Hair follicular keratinocyte (primary cell): ENCODE data around the gene MST1R. TPM values are rescaled to one million over a fixed set of nuclear protein-coding genes. Genes with fewer than 3 reads are reported as not detected.

Experiments used
- total RNA-seq: library from RNA; depleted of rRNA; stranded (reverse); fragments of >200 nt; gene quantifications from 2 replicates; pipeline ENCODE4 v1.2.3, GENCODE V29; 2015

Gene MST1R
- total RNA-seq: 17.8 and 21.9 TPM in 2 replicates

DNA sequence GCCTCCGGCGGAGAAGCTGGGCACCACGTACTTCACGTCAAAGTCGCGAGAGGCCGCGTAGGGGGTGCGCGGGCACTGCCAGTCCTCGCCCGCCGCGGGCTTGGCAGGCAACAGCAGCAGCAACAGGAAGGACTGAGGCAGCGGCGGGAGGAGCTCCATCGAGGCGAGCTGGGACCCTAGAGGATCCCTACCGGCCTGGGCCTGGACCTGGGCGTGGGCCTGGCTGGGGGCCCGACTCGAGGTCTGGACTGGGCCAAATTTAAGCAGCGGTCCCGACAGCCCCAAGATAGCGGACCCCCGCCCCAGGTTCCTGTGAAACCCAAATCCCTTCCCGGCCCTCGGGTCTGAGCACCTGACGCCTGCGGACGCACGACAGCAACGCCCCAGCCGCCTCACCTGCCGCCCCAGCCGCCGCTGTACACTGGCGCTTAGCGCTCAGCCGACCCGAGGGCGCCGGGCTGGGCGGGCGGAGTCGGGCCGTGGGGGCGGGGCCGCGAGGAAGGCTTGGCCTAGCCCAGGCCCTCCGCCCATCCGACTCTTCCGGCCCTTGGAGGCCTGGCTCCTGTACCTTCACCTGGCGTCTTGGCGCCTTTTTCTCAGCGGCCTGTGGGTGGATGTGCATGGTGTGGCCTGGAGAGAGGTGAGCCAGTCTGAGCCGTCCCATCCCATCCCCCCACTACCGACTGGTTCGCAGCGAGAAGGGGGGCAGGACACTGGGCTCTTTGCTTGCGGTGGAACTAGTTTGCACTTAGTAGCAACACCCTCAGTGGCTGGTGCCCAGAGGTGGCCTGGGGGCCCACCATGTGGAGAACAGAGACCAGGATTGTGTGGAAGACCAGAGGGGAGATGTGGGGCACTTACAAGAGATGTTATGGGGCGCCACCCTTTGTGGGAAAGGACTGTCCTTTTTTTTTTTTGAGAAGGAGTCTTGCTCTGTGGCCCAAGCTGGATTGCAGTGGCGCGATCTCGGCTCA lies at the start of gene MST1R:
TSS of gene MST1R (minus strand) at position 423 of the 974 bp plus-strand sequence. CDS start at position 159, 264 bp downstream.

GRCh38 chr3:49939858-49940666 lies 36.4 kb upstream of the MST1R start, which contains the start of gene RBM6:
Gene RBM6 (plus strand): TSS chr3:49940150. CDS start chr3:49962642, 22,492 bp downstream.

DNA sequence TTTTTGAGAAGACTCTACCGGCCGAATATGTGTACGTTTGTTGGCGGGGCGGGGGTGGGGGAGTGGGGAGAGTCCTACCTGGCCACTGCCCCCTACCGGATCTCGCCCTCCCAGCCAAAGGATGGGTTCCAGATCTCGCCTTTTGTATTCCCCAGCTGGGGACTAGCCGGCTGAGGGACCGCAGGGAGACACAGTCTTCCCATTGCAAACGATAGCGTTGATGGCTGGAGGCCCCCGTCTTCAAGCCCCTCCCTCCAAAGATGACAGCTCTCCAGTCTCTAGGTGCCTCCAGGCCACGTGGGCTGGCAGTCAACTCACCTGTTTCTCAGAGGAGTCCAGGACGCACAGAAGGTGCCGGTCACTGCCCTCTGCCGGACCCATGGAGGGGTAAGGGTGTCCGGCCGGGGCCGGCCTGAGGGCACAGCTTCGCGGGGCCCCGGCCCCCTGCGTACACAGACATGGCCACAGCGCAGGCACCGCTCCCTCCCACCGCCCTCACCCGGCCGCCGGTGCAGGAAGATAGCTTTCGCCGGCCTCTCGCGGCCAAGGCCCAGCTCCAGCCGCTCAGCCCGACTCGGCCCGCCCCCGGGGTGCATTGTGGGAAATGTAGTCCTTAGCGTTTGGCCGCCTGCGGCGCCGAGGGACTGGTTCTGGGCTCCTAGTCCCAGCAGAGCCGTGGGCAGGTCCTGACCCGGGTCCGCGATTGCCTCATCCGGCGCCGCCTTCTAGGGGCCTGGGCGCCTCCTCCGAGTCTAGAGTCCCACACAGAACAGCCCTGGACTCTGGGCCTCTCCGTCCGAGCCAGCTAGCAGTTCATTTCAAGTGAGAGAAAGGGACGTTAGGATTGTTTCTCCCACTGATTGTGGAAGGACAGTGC lies 25.9 kb upstream of the MST1R start, which contains the start of gene MON1A:
TSS of gene MON1A (minus strand) at position 521 of the 877 bp plus-strand sequence. CDS start 16,465 bp downstream, outside the sequence.

GRCh38 chr3:49869525-49870126 lies 34.0 kb downstream of the MST1R start, which contains the start of gene CAMKV:
Gene CAMKV (minus strand): TSS chr3:49869906. CDS start chr3:49862388, 7,518 bp downstream.

DNA sequence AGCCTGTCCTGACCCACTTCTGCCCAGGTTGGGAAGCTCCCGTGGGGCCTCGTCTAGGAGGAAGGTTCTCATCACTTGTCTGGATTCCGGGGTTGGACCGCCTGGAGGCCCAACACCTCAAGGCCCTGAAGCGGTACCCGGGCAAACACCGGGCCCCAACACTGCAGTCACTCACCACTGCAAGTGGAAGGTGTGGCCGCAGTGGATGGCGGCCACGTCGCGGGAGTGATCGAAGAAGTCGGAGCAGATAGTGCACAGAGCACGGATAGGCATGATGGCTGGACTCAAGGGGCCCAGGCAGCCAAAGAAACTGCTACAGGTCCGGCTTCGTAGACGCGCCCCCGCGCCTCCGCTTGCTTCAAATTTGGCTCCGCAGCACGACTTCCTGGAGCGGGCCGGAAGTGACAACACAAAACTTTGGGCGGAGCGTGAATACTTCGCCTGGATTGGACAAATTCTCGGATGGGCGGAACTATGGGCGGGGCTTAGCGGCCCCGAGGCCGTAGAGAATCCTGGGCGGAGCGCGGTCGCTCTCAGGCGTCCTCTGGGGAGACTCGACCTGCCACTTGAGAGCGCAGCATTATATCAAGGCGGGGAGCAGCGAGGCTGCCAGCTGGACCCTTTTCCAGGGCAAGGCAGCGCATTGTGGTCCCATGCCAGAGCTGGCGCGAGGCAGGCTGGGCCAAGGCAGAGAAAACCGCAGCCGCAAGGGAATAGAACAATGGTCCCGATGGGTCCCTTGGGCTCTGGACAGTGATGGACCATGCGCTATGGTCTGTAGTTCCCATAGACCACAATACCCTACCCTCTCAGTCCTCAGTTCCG lies 47.3 kb downstream of the MST1R start, which contains the start of gene TRAIP:
TSS of gene TRAIP (minus strand) at position 384 of the 825 bp plus-strand sequence. CDS start at position 273, 111 bp downstream.

Other genes with a start within 250 kb of the MST1R start
- gene APEH, start 229.5 kb downstream of the MST1R start, total RNA-seq: 176 and 220 TPM in 2 replicates
- 2.4 and 6.2 TPM in 2 replicates for gene MST1, start 214.4 kb downstream of the MST1R start, total RNA-seq
- gene RNF123, start 214.3 kb downstream of the MST1R start, total RNA-seq: 21.1 and 22.8 TPM in 2 replicates
- gene AMIGO3, start 184.2 kb downstream of the MST1R start, total RNA-seq: not detected in 2 replicates
- 49.7 and 82.6 TPM in 2 replicates for gene GMPPB, start 179.9 kb downstream of the MST1R start, total RNA-seq
- 16.4 and 19.9 TPM in 2 replicates for gene IP6K1, start 117.3 kb downstream of the MST1R start, total RNA-seq
- not detected in 2 replicates for gene CDHR4, start 104.0 kb downstream of the MST1R start, total RNA-seq
- gene INKA1, start 100.6 kb downstream of the MST1R start, total RNA-seq: 26.6 and 28.2 TPM in 2 replicates
- gene UBA7, start 89.9 kb downstream of the MST1R start, total RNA-seq: 1.1 and 1.8 TPM in 2 replicates
- gene TRAIP, start 47.3 kb downstream of the MST1R start, total RNA-seq: 5.5 and 14.1 TPM in 2 replicates
- not detected in 2 replicates for gene CAMKV, start 34.0 kb downstream of the MST1R start, total RNA-seq
- 21.6 and 27.1 TPM in 2 replicates for gene MON1A, start 25.9 kb upstream of the MST1R start, total RNA-seq
- 24.5 and 32.3 TPM in 2 replicates for gene RBM6, start 36.3 kb upstream of the MST1R start, total RNA-seq
- gene RBM5, start 185.0 kb upstream of the MST1R start, total RNA-seq: 40.3 and 47.6 TPM in 2 replicates